ENCODE measurements around the gene PICALM.
"Not testable (repeated sequence)": the region's sequence is repeated elsewhere in the genome, so short reads cannot be mapped to it uniquely, and the experiment has no call there.

Gene PICALM

GRCh38 chr11:85967457-85967856 is 101.4 kb downstream of the PICALM start:
- DNase-seq = no peak

- DNase-seq = no peak
Observed at GRCh38 chr11:85965202-85965601, 103.7 kb downstream of the PICALM start.

- no peak for DNase-seq
Observed at GRCh38 chr11:85961930-85962363, 106.9 kb downstream of the PICALM start.

- DNase-seq = no peak
Observed at GRCh38 chr11:85961130-85961529, 107.8 kb downstream of the PICALM start.

- DNase-seq = no peak
Observed at GRCh38 chr11:85960678-85961077, 108.2 kb downstream of the PICALM start.

GRCh38 chr11:85955531-85955930 is 113.4 kb downstream of the PICALM start:
- no peak for DNase-seq

- DNase-seq = no peak
Observed at GRCh38 chr11:85953491-85954143, 115.3 kb downstream of the PICALM start.

GRCh38 chr11:85952108-85952485 is 116.8 kb downstream of the PICALM start:
- DNase-seq = not testable (repeated sequence)

GRCh38 chr11:85951428-85952107 is 117.3 kb downstream of the PICALM start:
- no peak for DNase-seq

GRCh38 chr11:85951049-85951405 is 117.9 kb downstream of the PICALM start:
- no peak for DNase-seq

GRCh38 chr11:85950317-85951048 is 118.4 kb downstream of the PICALM start:
- DNase-seq = no peak

GRCh38 chr11:85949798-85950197 is 119.1 kb downstream of the PICALM start:
- no peak for DNase-seq

- no peak for DNase-seq
Observed at GRCh38 chr11:85948884-85949283, 120.0 kb downstream of the PICALM start.

GRCh38 chr11:85947431-85948272 is 121.2 kb downstream of the PICALM start:
- DNase-seq = no peak

- DNase-seq = no peak
Observed at GRCh38 chr11:85946221-85946620, 122.7 kb downstream of the PICALM start.

- DNase-seq = no peak
Observed at GRCh38 chr11:85945788-85946187, 123.1 kb downstream of the PICALM start.

GRCh38 chr11:85945296-85945695 is 123.6 kb downstream of the PICALM start:
- DNase-seq = no peak

GRCh38 chr11:85941380-85941973 is 127.4 kb downstream of the PICALM start:
- peak; percentile 2 for DNase-seq

- DNase-seq = no peak
Observed at GRCh38 chr11:85939099-85940015, 129.5 kb downstream of the PICALM start.

- no peak for DNase-seq
Observed at GRCh38 chr11:85937835-85938234, 131.0 kb downstream of the PICALM start.

GRCh38 chr11:85935751-85936150 is 133.1 kb downstream of the PICALM start:
- DNase-seq = no peak
